ENCODE results near the gene TCFL5. TPM values are rescaled to one million over a fixed set of nuclear protein-coding genes. Genes with fewer than 3 reads are reported as not detected.

Gene TCFL5
- total RNA-seq, 4 donors from 2014 or later, result 9.0 to 20.3 (median 12.7) TPM

- WGBS, result 1% methylated on average over 17 of the region's 77 CpGs
- peaks cover 42% of the 10 kb centered on the region for H3K4me1 ChIP-seq
- peak within 1 kb of the TSS; percentile 100 for H3K4me3 ChIP-seq
- peak within 1 kb of the TSS; percentile 88 for H3K27ac ChIP-seq
- H3K9me3 ChIP-seq, result no peaks in the 10 kb centered on the region
- peaks cover 37% of the 10 kb centered on the region for H3K36me3 ChIP-seq
- DNase-seq (ENCODE audit: low spot score in 2 of 2), result no peak
- no peak for TF ChIP-seq EP300 (IDR thresholded peaks at IDR 0.05)
- peak; percentile 21 to 56 (median 49) for TF ChIP-seq POLR2AphosphoS5 (IDR thresholded peaks at IDR 0.05)
- no peaks in the 10 kb centered on the region for H3K27me3 ChIP-seq
These were observed 56.9 kb downstream of the TCFL5 start, which contains the start of gene OGFR for GRCh38 chr20:62804627-62805154. OGFR (plus strand) TSS chr20:62804835; CDS start chr20:62804860, 25 bp downstream.

- peak overlapping the region; percentile 88 for H3K27ac ChIP-seq
These were observed 57.5 kb downstream of the TCFL5 start for GRCh38 chr20:62804021-62804626.

GRCh38 chr20:62802026-62802712, 59.5 kb downstream of the TCFL5 start:
- 81% methylated on average over 11 of the region's 22 CpGs for WGBS
- H3K27ac ChIP-seq, result no peak overlapping the region
- peaks cover 38% of the 10 kb centered on the region for H3K4me1 ChIP-seq
- no peak for DNase-seq (ENCODE audit: low spot score in 2 of 2)
- TF ChIP-seq CTCF (IDR thresholded peaks at IDR 0.05), result no peak
- no peak for TF ChIP-seq POLR2A (IDR thresholded peaks at IDR 0.05)
- TF ChIP-seq EP300 (IDR thresholded peaks at IDR 0.05), result no peak
- H3K4me3 ChIP-seq, result no peak overlapping the region
- peaks cover 40% of the 10 kb centered on the region for H3K36me3 ChIP-seq
- no peaks in the 10 kb centered on the region for H3K27me3 ChIP-seq
- H3K9me3 ChIP-seq, result no peaks in the 10 kb centered on the region

More at GRCh38 chr20:62804021-62804626, 57.5 kb downstream of the TCFL5 start:
- TF ChIP-seq POLR2AphosphoS5 (IDR thresholded peaks at IDR 0.05) (no peak), POLR2A (IDR thresholded peaks at IDR 0.05) (no peak), EP300 (IDR thresholded peaks at IDR 0.05) (no peak), CTCF (IDR thresholded peaks at IDR 0.05) (no peak)
- no peaks in the 10 kb centered on the region for H3K27me3 ChIP-seq
- no peak for DNase-seq (ENCODE audit: low spot score in 2 of 2)
- H3K4me1 ChIP-seq, result peaks cover 42% of the 10 kb centered on the region
- H3K9me3 ChIP-seq, result no peaks in the 10 kb centered on the region
- peak overlapping the region; percentile 100 for H3K4me3 ChIP-seq
- 39% methylated on average over 12 of the region's 25 CpGs for WGBS
- H3K36me3 ChIP-seq, result peaks cover 37% of the 10 kb centered on the region

- TF ChIP-seq POLR2AphosphoS5 (IDR thresholded peaks at IDR 0.05) (no peak), CTCF (IDR thresholded peaks at IDR 0.05) (no peak), EP300 (IDR thresholded peaks at IDR 0.05) (no peak), POLR2A (IDR thresholded peaks at IDR 0.05) (no peak)
- peaks cover 39% of the 10 kb centered on the region for H3K36me3 ChIP-seq
- peaks cover 35% of the 10 kb centered on the region for H3K4me1 ChIP-seq
- H3K4me3 ChIP-seq, result no peak overlapping the region
- no peak overlapping the region for H3K27ac ChIP-seq
- DNase-seq (ENCODE audit: low spot score in 2 of 2), result no peak
- WGBS, result 60% methylated on average over 1 of the region's 15 CpGs
- no peaks in the 10 kb centered on the region for H3K27me3 ChIP-seq
- H3K9me3 ChIP-seq, result no peaks in the 10 kb centered on the region
These were observed 60.2 kb downstream of the TCFL5 start for GRCh38 chr20:62801284-62802010.

- no peak overlapping the region for H3K27ac ChIP-seq
- WGBS, result 92% methylated on average over 20 of the region's 26 CpGs
These were observed 61.0 kb downstream of the TCFL5 start for GRCh38 chr20:62800314-62801259.

More at GRCh38 chr20:62800314-62801259, 61.0 kb downstream of the TCFL5 start:
- DNase-seq (ENCODE audit: low spot score in 2 of 2), result no peak
- peaks cover 39% of the 10 kb centered on the region for H3K36me3 ChIP-seq
- H3K27me3 ChIP-seq, result no peaks in the 10 kb centered on the region
- no peaks in the 10 kb centered on the region for H3K9me3 ChIP-seq
- no peak overlapping the region for H3K4me3 ChIP-seq
- TF ChIP-seq EP300 (IDR thresholded peaks at IDR 0.05) (no peak), POLR2AphosphoS5 (IDR thresholded peaks at IDR 0.05) (no peak)
- H3K4me1 ChIP-seq, result peaks cover 32% of the 10 kb centered on the region
